A172 (cell line): ENCODE data around the gene SNX11. TPM values are rescaled to one million over a fixed set of nuclear protein-coding genes. Genes with fewer than 3 reads are reported as not detected.
"Not testable (repeated sequence)": the region's sequence is repeated elsewhere in the genome, so short reads cannot be mapped to it uniquely, and the experiment has no call there.

Experiments
- DNase-seq: peaks from one replicate; pipeline ENCODE4 v3.0.0-alpha.2; 2015; ENCODE audit warnings: low spot score
- total RNA-seq: library from RNA; depleted of rRNA; stranded (reverse); fragments of >200 nt; shearing (Covaris generic); gene quantifications from 2 replicates; pipeline ENCODE4 v1.2.3, GENCODE V29; 2014; rRNA removed

The SNX11 gene, protein sequence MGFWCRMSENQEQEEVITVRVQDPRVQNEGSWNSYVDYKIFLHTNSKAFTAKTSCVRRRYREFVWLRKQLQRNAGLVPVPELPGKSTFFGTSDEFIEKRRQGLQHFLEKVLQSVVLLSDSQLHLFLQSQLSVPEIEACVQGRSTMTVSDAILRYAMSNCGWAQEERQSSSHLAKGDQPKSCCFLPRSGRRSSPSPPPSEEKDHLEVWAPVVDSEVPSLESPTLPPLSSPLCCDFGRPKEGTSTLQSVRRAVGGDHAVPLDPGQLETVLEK
- total RNA-seq: 15.1 and 24.8 TPM in 2 replicates

- DNase-seq: peak; percentile 79
These were observed at the start of gene SNX11 for GRCh38 chr17:48107137-48108055. Gene SNX11 (plus strand): TSS chr17:48107766. CDS start chr17:48112044, 4,278 bp downstream.

- no peak for DNase-seq
These were observed 49.0 kb upstream of the SNX11 start for GRCh38 chr17:48058393-48059124.

DNA sequence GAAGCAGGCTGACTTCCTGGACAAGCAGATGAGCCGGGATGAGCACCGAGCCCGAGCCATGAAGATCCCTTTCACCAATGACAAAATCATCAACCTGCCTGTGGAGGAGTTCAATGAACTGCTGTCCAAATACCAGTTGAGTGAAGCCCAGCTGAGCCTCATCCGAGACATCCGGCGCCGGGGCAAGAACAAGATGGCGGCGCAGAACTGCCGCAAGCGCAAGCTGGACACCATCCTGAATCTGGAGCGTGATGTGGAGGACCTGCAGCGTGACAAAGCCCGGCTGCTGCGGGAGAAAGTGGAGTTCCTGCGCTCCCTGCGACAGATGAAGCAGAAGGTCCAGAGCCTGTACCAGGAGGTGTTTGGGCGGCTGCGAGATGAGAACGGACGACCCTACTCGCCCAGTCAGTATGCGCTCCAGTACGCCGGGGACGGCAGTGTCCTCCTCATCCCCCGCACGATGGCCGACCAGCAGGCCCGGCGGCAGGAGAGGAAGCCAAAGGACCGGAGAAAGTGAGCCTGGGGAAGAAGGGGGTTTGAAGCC lies 48.4 kb upstream of the SNX11 start:
- DNase-seq: no peak

GRCh38 chr17:48060249-48060648 lies 47.3 kb upstream of the SNX11 start:
- DNase-seq: no peak

DNA sequence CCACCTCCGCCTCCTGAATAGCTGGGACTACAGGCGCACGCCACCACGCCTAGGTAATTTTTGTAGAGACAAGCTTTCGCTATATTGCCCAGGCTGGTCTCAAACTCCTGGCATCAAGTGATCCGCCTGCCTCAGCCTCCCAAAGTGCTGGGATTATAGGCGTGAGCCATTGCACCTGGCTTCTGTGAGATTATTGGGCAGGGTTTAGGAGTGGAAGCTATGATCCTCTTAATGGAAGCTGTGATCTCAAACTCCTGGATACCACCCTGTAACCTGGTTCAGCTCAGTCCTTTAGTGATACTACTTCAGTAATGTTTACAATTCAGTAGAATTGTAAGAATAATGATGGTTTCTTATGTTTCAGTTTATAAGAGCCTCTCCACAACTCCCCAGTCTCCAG lies 45.3 kb upstream of the SNX11 start:
- DNase-seq: no peak

GRCh38 chr17:48064638-48065037 lies 42.9 kb upstream of the SNX11 start:
- no peak for DNase-seq

- no peak for DNase-seq
These were observed 41.4 kb upstream of the SNX11 start for GRCh38 chr17:48066192-48066591.

GRCh38 chr17:48066656-48067055 lies 40.9 kb upstream of the SNX11 start:
- no peak for DNase-seq

DNA sequence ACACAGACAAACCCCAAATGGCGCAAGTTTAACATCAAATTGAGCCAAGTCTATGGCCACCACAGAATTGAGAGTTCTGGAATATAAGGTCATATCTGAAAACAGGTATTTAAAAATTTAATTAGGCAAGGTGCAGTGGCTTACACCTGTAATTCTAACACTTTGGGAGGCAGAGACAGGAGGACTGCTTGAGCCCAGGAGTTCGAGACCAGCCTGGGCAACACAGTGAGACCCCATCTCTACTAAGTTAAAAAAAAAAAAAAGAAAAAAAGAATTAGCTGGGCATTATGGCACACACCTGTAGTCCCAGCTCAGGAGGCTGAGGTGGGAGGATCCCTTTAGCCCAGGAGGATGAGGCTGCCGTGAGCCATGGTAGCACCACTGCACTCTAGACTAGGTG lies 40.3 kb upstream of the SNX11 start:
- no peak for DNase-seq

DNA sequence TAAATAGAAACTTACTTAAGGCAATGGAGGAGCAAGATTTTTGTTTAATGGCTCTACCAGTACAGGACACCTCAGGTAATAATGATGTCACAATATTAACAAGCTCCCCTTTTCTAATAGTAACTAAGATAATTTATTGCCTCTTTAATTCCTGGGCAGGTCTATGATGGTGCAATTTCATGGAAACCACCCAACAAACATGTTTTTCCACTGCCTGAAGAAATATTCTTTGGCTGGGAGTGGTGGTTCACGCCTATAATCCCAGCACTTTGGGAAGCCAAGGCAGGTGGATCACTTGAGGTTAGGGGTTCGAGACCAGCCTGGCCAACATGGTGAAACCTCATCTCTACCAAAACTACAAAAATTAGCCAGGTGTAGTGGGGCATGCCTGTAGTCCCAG lies 39.8 kb upstream of the SNX11 start:
- not testable (repeated sequence) for DNase-seq

- no peak for DNase-seq
These were observed 39.0 kb upstream of the SNX11 start for GRCh38 chr17:48068491-48068961.

DNA sequence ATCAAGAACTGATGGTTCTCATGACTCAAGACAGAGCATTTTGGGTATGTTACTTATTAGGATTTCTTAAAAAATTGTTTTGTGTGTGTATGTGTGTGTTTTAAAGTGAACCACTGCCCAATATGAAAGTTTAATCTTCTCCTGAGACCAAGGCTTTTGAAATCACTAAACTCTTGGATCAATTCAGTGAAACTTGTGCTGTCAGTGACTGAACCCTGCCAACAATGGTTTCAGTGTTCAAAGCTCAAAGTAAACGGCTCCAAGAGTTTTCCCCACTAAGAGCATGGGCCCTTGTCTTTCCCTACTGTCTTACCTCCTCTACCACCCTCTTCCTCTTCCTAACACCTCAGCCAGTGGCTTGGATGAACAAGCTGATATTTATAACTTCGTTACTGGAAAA lies 37.4 kb upstream of the SNX11 start:
- no peak for DNase-seq

DNA sequence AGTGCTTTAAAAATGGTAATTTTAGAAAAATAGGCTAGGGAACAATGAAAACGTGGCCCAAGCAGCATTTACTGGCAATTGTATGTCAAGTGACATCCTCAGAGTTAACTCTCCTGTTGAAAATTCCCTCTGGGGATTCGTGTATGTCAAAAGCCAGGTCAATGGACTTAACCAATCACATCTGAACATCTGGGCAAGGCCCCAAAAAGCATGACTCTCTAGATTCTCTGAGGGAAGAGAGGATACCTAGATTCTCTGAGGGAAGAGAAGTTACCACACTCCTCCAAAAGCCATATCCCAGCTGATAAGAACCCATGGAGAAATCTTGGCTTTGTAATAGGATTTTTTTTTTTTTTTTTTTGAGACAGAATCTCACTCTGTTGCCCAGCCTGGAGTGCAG lies 35.9 kb upstream of the SNX11 start:
- DNase-seq: no peak

DNA sequence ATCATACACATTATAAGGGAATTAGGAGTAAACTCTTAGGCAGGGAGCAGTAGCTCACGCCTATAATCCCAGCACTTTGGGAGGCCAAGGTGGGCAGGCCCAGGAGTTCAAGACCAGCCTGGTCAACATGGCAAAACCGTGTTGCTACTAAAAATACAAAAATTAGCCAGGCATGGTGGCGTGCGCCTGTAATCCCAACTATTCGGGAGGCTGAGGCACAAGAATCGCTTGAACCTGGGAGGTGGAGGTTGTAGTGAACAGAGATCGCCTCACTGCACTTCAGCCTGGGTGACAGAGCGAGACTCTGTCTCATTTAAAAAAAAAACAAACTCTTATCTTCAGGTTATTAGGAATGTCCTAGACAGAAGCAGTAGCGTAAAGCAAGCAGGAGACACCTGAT lies 34.8 kb upstream of the SNX11 start:
- DNase-seq: not testable (repeated sequence)

DNA sequence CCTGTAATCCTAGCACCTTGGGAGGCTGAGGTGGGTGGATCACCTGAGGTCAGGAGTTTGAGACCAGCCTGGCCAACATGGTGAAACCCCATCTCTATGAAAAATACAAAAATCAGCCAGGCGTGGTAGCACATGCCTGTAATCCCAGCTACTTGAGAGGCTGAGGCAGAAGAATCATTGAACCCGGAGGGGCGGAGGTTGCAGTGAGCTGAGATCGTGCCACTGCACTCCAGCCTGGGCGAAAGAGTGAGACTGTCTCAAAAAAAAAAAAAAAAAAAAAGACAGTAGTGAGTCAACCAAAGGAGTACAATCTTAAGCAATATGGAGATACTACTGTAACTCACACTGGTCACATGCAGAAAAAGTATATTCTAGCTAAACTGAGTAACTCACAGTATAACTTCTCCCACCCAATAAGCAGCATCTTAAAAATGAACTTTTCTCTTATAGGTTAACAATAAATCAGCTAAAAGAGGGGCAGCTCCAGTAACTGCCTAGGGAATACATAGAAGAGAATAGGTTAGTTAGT lies 33.9 kb upstream of the SNX11 start:
- not testable (repeated sequence) for DNase-seq

DNA sequence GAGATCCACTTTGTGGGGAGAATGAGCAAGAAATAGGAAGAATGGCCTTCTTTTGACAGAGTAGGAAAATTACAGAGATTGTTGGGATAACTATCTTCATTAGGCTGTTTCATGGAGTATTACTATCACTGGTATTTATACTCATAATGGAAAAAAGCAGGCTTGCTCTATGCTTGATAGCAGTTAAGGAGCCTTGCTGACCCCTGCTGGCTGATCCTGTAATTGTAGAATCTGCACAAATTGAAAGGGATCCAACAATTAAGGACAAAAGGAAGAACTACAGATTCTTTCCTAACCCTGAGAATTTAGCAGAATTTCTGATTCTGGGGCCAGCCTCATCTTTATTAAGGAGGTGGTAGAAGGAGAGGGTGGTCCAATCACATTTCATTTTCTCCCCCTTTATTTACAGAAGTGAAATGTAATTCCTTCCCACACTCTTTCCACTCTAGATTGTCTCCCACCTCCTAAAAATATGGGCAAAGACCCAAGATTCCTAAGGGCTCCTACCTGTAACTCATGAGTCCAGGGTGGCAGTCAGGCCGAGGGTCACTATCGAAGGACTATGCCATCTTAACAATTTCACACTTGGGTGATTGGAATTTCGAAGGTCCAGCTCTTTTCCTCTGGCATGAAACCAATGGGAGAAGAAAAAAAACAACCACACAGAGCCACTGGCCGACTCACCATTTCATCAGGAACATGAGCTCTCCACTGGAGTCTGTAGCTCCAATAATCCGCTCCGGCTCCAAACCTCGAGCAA lies 33.1 kb upstream of the SNX11 start:
- peak; percentile 78 for DNase-seq

- not testable (repeated sequence) for DNase-seq
These were observed 30.4 kb upstream of the SNX11 start for GRCh38 chr17:48077152-48077551.

DNA sequence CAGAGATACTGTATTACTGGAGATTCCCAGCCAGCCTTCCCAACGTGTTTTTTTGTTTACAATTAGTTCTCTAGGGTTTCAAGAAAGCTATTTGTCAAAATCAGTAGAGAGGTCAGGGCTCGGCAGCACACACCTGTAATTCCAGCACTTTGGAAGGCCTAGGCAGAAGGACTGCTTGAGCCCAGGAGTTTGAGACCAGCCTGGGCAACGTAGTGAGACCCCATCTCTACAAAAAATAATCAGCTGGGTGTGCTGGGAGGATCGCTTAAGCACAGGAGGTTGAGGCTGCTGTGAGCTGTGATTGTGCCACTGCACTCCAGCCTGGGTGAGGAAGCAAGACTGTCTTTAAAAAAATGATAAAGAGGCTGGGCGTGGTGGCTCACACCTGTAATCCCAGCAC lies 25.7 kb upstream of the SNX11 start:
- no peak for DNase-seq

GRCh38 chr17:48084932-48085331 lies 22.6 kb upstream of the SNX11 start:
- no peak for DNase-seq

DNA sequence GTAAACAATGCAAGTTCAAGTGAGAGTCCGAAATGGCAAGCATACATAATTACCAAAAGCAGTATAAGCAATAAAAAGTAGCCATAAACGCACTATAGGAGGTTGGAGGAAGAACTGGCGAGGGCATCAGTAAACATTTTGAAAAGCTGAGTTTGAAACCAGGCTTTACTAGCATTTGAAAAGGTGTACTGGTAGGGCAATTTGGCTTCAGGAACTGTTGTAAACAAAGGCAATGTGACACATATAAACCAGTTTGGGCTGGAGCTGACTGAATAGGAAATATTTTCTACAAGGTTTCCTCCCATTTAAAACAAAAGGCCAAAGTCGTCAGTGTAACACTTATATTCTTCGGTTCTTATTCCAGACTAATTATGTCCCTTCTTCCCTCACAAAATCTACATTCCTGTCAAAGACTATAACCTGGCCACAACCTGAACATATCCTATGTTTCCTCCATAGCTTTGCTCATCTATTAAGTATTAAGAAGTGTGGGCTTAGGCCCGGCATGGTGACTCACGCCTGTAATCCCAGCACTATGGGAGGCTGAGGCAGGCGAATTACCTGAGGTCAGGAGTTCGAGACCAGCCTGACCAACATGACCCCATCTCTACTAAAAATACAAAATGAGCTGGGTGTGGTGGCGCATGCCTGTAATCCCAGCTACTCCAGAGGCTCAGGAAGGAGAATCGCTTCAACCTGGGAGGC lies 14.1 kb upstream of the SNX11 start:
- no peak for DNase-seq
